Measurements from ENCODE around the gene SLC12A1. TPM values are rescaled to one million over a fixed set of nuclear protein-coding genes. Genes with fewer than 3 reads are reported as not detected.

Gene SLC12A1
- total RNA-seq, 1 donor from 2014 or later = not detected

GRCh38 chr15:48265135-48265534, 59.0 kb downstream of the SLC12A1 start:
- Histone ChIP-seq H3K27ac (no peak overlapping the region), H3K27me3 (peaks cover 6% of the 10 kb centered on the region), H3K4me3 (no peak overlapping the region), H3K36me3 (no peaks in the 10 kb centered on the region), H3K4me1 (no peaks in the 10 kb centered on the region), H3K9me3 (no peaks in the 10 kb centered on the region)
- ATAC-seq (no peak), DNase-seq (no peak)
- intact Hi-C loops (cut with DNase I) = no loop called here
- no peak for TF ChIP-seq CTCF (IDR thresholded peaks at IDR 0.05)

- no peaks in the 10 kb centered on the region for H3K9me3 ChIP-seq
- H3K27ac ChIP-seq = no peak overlapping the region
- no peak for ATAC-seq
- no peaks in the 10 kb centered on the region for H3K4me1 ChIP-seq
- H3K27me3 ChIP-seq = peaks cover 6% of the 10 kb centered on the region
- no peak overlapping the region for H3K4me3 ChIP-seq
- no peaks in the 10 kb centered on the region for H3K36me3 ChIP-seq
- DNase-seq = no peak
- intact Hi-C loops (cut with DNase I) = no loop called here
- TF ChIP-seq CTCF (IDR thresholded peaks at IDR 0.05) = no peak
Measured at GRCh38 chr15:48266024-48266689, 60.1 kb downstream of the SLC12A1 start.

DNA sequence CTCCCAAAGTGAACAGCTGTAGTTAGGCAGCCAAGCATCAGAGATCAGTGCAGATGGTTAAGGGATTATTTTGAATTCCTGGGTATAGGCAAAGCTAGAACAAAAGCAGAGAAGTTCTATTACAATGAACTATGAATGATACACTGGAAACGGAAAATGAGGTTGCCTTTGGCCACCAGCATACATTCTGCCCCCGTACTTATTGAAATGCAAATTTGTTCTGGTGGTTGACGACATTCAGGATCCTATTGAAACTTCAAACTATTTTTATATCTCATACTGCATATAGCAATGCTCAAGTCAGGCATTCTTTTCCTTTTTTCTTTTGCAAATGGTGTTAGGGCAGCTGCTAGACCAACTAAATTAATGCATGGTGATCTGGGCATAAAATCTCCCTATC, 61.7 kb downstream of the SLC12A1 start:
- Histone ChIP-seq H3K9me3 (no peaks in the 10 kb centered on the region), H3K27me3 (peaks cover 6% of the 10 kb centered on the region), H3K27ac (no peak overlapping the region), H3K4me1 (no peaks in the 10 kb centered on the region), H3K36me3 (no peaks in the 10 kb centered on the region), H3K4me3 (no peak overlapping the region)
- TF ChIP-seq CTCF (IDR thresholded peaks at IDR 0.05) = no peak
- DNase-seq = no peak
- no peak for ATAC-seq
- intact Hi-C loops (cut with DNase I) = no loop called here

- no peaks in the 10 kb centered on the region for H3K9me3 ChIP-seq
- H3K27me3 ChIP-seq = peaks cover 4% of the 10 kb centered on the region
- DNase-seq = no peak
- TF ChIP-seq CTCF (IDR thresholded peaks at IDR 0.05) = no peak
- ATAC-seq = no peak
- no peaks in the 10 kb centered on the region for H3K4me1 ChIP-seq
- no peak overlapping the region for H3K27ac ChIP-seq
- H3K36me3 ChIP-seq = no peaks in the 10 kb centered on the region
- no peak overlapping the region for H3K4me3 ChIP-seq
- intact Hi-C loops (cut with DNase I) = no loop called here
Measured at GRCh38 chr15:48273049-48273448, 66.9 kb downstream of the SLC12A1 start.

DNA sequence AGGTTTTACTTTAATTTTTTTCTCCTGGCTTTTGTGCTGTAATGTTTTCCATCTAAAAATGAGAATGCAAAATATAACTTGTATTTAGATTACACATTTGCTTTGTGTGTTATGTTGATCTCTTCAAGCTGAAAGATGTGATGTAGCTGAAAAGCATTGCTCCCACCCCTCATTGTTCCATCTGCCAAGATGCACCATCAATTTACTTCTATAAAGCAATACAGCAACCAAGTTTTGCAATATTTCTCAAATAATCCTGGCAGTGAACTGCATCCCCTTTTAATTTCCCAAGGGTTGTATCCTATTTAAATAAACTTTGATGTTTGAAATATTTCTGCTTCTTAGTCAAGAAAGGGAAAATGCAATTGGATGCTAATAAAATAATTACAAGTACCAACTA, 72.6 kb downstream of the SLC12A1 start:
- intact Hi-C loops (cut with DNase I) = no loop called here

More for the DNA sequence above, 72.6 kb downstream of the SLC12A1 start:
- Histone ChIP-seq H3K4me3 (no peak overlapping the region), H3K36me3 (no peaks in the 10 kb centered on the region), H3K27me3 (peaks cover 4% of the 10 kb centered on the region), H3K4me1 (no peaks in the 10 kb centered on the region), H3K27ac (no peak overlapping the region), H3K9me3 (no peaks in the 10 kb centered on the region)
- DNase-seq (no peak), ATAC-seq (no peak)
- TF ChIP-seq CTCF (IDR thresholded peaks at IDR 0.05) = no peak

Measured in upper lobe of right lung (tissue), 1 donor.